Lung microvascular endothelial cell (primary cell): Measurements from ENCODE around the gene ENOX2. TPM values are rescaled to one million over a fixed set of nuclear protein-coding genes. Genes with fewer than 3 reads are reported as not detected.
"Not testable (repeated sequence)": the region's sequence is repeated elsewhere in the genome, so short reads cannot be mapped to it uniquely, and the experiment has no call there.

Experiments used
- DNase-seq, 2 donors: peaks; one replicate each; pipeline versions ENCODE4 v3.0.0 to v3.0.0-alpha.2; 2010; ENCODE audit warnings: low read depth in 2 of 2
- total RNA-seq: library from RNA; depleted of rRNA; stranded (reverse); fragments of >200 nt; gene quantifications from 2 replicates; pipeline ENCODE4 v1.2.1, GENCODE V29; 2014

ENOX2 gene
- total RNA-seq, 1 donor from 2014 or later: 8.3 TPM

- no peak for DNase-seq
Observed at GRCh38 chrX:130758072-130758471, 144.9 kb downstream of the ENOX2 start.

GRCh38 chrX:130756233-130756632, 146.8 kb downstream of the ENOX2 start:
- DNase-seq: no peak

- DNase-seq: no peak
Observed at GRCh38 chrX:130754353-130754752, 148.7 kb downstream of the ENOX2 start.

GRCh38 chrX:130746709-130747342, 156.2 kb downstream of the ENOX2 start:
- no peak for DNase-seq

GRCh38 chrX:130746077-130746476, 156.9 kb downstream of the ENOX2 start:
- DNase-seq: no peak

- no peak for DNase-seq
Observed at GRCh38 chrX:130741584-130741983, 161.4 kb downstream of the ENOX2 start.

GRCh38 chrX:130741151-130741550, 161.9 kb downstream of the ENOX2 start:
- no peak for DNase-seq

GRCh38 chrX:130738638-130739195, 164.3 kb downstream of the ENOX2 start:
- DNase-seq: no peak

GRCh38 chrX:130734713-130735112, 168.3 kb downstream of the ENOX2 start:
- no peak for DNase-seq

GRCh38 chrX:130728208-130728607, 174.8 kb downstream of the ENOX2 start:
- DNase-seq: no peak

- DNase-seq: no peak
Observed at GRCh38 chrX:130726661-130727060, 176.3 kb downstream of the ENOX2 start.

- no peak for DNase-seq
Observed at GRCh38 chrX:130725519-130725918, 177.5 kb downstream of the ENOX2 start.

- no peak for DNase-seq
Observed at GRCh38 chrX:130719413-130719812, 183.6 kb downstream of the ENOX2 start.

- no peak for DNase-seq
Observed at GRCh38 chrX:130718137-130718536, 184.9 kb downstream of the ENOX2 start.

GRCh38 chrX:130716781-130717413, 186.1 kb downstream of the ENOX2 start:
- DNase-seq: no peak

GRCh38 chrX:130716346-130716745, 186.7 kb downstream of the ENOX2 start:
- no peak for DNase-seq

GRCh38 chrX:130715299-130715698, 187.7 kb downstream of the ENOX2 start:
- DNase-seq: no peak

- DNase-seq: no peak
Observed at GRCh38 chrX:130714665-130715064, 188.3 kb downstream of the ENOX2 start.

GRCh38 chrX:130714135-130714534, 188.9 kb downstream of the ENOX2 start:
- no peak for DNase-seq

GRCh38 chrX:130709178-130709577, 193.8 kb downstream of the ENOX2 start:
- DNase-seq: not testable (repeated sequence)

GRCh38 chrX:130705591-130705990, 197.4 kb downstream of the ENOX2 start:
- DNase-seq: no peak

- DNase-seq: peak; percentile 23 to 54
Observed at GRCh38 chrX:130704053-130705038, 198.7 kb downstream of the ENOX2 start.
